Endothelial cell of umbilical vein (primary cell): Measurements from ENCODE around the gene NPTX1. TPM values are rescaled to one million over a fixed set of nuclear protein-coding genes. Genes with fewer than 3 reads are reported as not detected.

ENCODE experiments used
- BruUV-seq: library from RNA; stranded (reverse); fragments of 400-500 nt; replicated peaks from 2 replicates; lab custom pipeline; 2021; lab: Mats Ljungman, UMichigan
- CTCF ChIA-PET: fragments of 300-600, 350-600 bp; sonication (Branson Sonifier 250); formaldehyde crosslinking; loops from one replicate; lab custom pipeline; 2021; ENCODE audit warnings: antibody characterized with exemption, inconsistent platforms; lab: Charles Lee
- POLR2A ChIA-PET: fragments of 300-600, 350-600 bp; sonication (Branson Sonifier 250); formaldehyde crosslinking; loops from one replicate; lab custom pipeline; 2021; ENCODE audit warnings: antibody characterized with exemption, inconsistent platforms; lab: Charles Lee
- DNase-seq: peaks from one replicate; pipeline ENCODE4 v3.0.0-alpha.2; 2011; ENCODE audit warnings: low read depth, low spot score
- FAIRE-seq: peaks from 2 replicates; lab custom pipeline; 2011; peaks lifted over from hg19 to GRCh38; lab: Jason Lieb, UNC
- H2AFZ ChIP-seq: 2 replicates; pipeline ENCODE4 v1.6.0; 2012; ENCODE audit warnings: low read depth, low read length, control low read depth, inconsistent platforms
- H3K27ac ChIP-seq: 2 replicates; pipeline ENCODE4 v1.5.1; 2011; ENCODE audit warnings: low read depth, mild to moderate bottlenecking, control low read depth, low read length, moderate library complexity; ENCODE audit not compliant: insufficient read depth
- H3K27me3 ChIP-seq, 2 experiments: 2 replicates each; pipeline versions ENCODE4 v1.6.0 to v1.6.1; 2011; ENCODE audit warnings: low read length in 2 of 2, mixed read lengths in 1 of 2; ENCODE audit not compliant: control insufficient read depth in 2 of 2, insufficient read depth in 2 of 2
- H3K36me3 ChIP-seq, 2 experiments: 2 replicates in 1 of 2; 3 replicates in 1 of 2; pipeline ENCODE4 v1.5.1; 2011; ENCODE audit warnings: low read length in 2 of 2, mild to moderate bottlenecking in 1 of 2, moderate library complexity in 1 of 2; ENCODE audit not compliant: control insufficient read depth in 2 of 2, insufficient read depth in 2 of 2; ENCODE audit errors: extremely low read depth in 1 of 2
- H3K4me1 ChIP-seq: 3 replicates; pipeline ENCODE4 v1.5.1; 2011; ENCODE audit warnings: mild to moderate bottlenecking, low read length; ENCODE audit not compliant: control insufficient read depth, insufficient read depth; ENCODE audit errors: extremely low read depth
- H3K4me2 ChIP-seq: 2 replicates; pipeline ENCODE4 v1.6.1; 2011; ENCODE audit warnings: low read length, control low read depth, mixed read lengths; ENCODE audit not compliant: insufficient read depth
- H3K4me3 ChIP-seq, 3 experiments: fragments of 200-600 bp in 1 of 3; sonication (generic), shearing (Covaris generic) in 1 of 3; replicated peaks in 1 of 3; 2 replicates each; pipeline ENCODE4 v1.5.1; 2011 to 2016; ENCODE audit warnings: control low read depth in 3 of 3, low read length in 3 of 3, mild to moderate bottlenecking in 2 of 3, inconsistent platforms in 1 of 3, low read depth in 1 of 3, moderate library complexity in 1 of 3; ENCODE audit not compliant: insufficient read depth in 1 of 3
- H3K79me2 ChIP-seq: 2 replicates; pipeline ENCODE4 v1.6.0; 2012; ENCODE audit warnings: low read length, inconsistent platforms; ENCODE audit not compliant: control insufficient read depth, insufficient read depth
- H3K9ac ChIP-seq: replicated peaks from 2 replicates; pipeline ENCODE3; 2011; ENCODE audit warnings: low read length, control low read depth; ENCODE audit not compliant: insufficient read depth; ENCODE audit errors: extremely low read depth
- H3K9me1 ChIP-seq: replicated peaks from 3 replicates; pipeline ENCODE4 v1.6.0; 2011; ENCODE audit warnings: mild to moderate bottlenecking, low read length; ENCODE audit not compliant: control insufficient read depth, insufficient read depth; ENCODE audit errors: extremely low read depth
- H3K9me3 ChIP-seq: replicated peaks from 2 replicates; pipeline ENCODE4 v1.5.1; 2012; ENCODE audit warnings: low read length, inconsistent platforms; ENCODE audit not compliant: control insufficient read depth, insufficient read depth
- H4K20me1 ChIP-seq: replicated peaks from 2 replicates; pipeline ENCODE3; 2011; ENCODE audit warnings: mild to moderate bottlenecking, low read length; ENCODE audit not compliant: control insufficient read depth, insufficient read depth; ENCODE audit errors: extremely low read depth
- CTCF ChIP-seq, 2 donors: IDR thresholded peaks; 1 replicate in 1 of 2; 2 replicates in 1 of 2; pipeline ENCODE4 v1.5.1; 2011; ENCODE audit warnings: low read length in 2 of 2, mild to moderate bottlenecking in 2 of 2, moderate library complexity in 2 of 2, control low read depth in 1 of 2, inconsistent platforms in 1 of 2, low read depth in 1 of 2; ENCODE audit not compliant: insufficient read depth in 1 of 2; ENCODE audit errors: extremely low read depth in 1 of 2
- EZH2 ChIP-seq: IDR thresholded peaks from 2 replicates; pipeline ENCODE4 v1.6.1; 2012; ENCODE audit warnings: borderline replicate concordance, low read depth, mild to moderate bottlenecking, moderate library complexity, low read length, inconsistent platforms; ENCODE audit not compliant: severe bottlenecking
- FOS ChIP-seq: IDR thresholded peaks from 2 replicates; pipeline ENCODE4 v1.6.1; 2011; ENCODE audit warnings: mild to moderate bottlenecking, low read length, moderate library complexity, borderline replicate concordance; ENCODE audit not compliant: insufficient read depth
- GATA2 ChIP-seq: IDR thresholded peaks from 2 replicates; pipeline ENCODE4 v1.7.0; 2011; ENCODE audit warnings: low read depth, mild to moderate bottlenecking, moderate library complexity, mixed read lengths, low read length; ENCODE audit not compliant: insufficient read length, insufficient read depth
- JUN ChIP-seq: IDR thresholded peaks from 2 replicates; pipeline ENCODE4 v1.6.1; 2011; ENCODE audit warnings: borderline replicate concordance, low read depth; ENCODE audit not compliant: insufficient read length, insufficient read depth
- MAX ChIP-seq: IDR thresholded peaks from 2 replicates; pipeline ENCODE4 v1.6.1; 2011; ENCODE audit not compliant: insufficient read depth, insufficient read length
- MYC ChIP-seq: IDR thresholded peaks from one replicate; pipeline ENCODE4 v1.6.1; 2011; ENCODE audit warnings: mild to moderate bottlenecking, low read depth, low read length
- POLR2A ChIP-seq: IDR thresholded peaks from 2 replicates; pipeline ENCODE4 v1.6.1; 2012; ENCODE audit warnings: low read depth, mild to moderate bottlenecking, control low read depth, low read length
- POLR2AphosphoS5 ChIP-seq: IDR thresholded peaks from 2 replicates; pipeline ENCODE4 v1.6.1; 2012; ENCODE audit warnings: low read depth, mild to moderate bottlenecking, control low read depth, low read length, moderate library complexity; ENCODE audit not compliant: insufficient read depth
- dilution Hi-C: fragments of 300-500 bp; cut with MboI; formaldehyde crosslinking; loops from one replicate; pipeline ENCODE4 v1.15.0; 2019; ENCODE audit warnings: low sequenced_read_pairs; ENCODE audit not compliant: extremely low pct_ligation_motif_present
- intact Hi-C: fragments of 100-400 bp; cut with micrococcal nuclease; formaldehyde crosslinking; loops from one replicate; pipeline ENCODE4 v1.10.0; 2022
- polyA plus RNA-seq, 4 experiments: library from polyadenylated mRNA; depleted of rRNA in 3 of 4; stranded (reverse) in 3 of 4; unstranded in 1 of 4; fragments of >200 nt; gene quantifications; 2 replicates each; pipeline versions ENCODE4 v1.2.1 to v1.2.3, GENCODE V29; 2011 to 2012; ENCODE audit warnings: missing spikeins in 1 of 4
- total RNA-seq: library from RNA; stranded (reverse); gene quantifications from 2 replicates; pipeline ENCODE4 v1.2.3, GENCODE V29; 2021

Gene NPTX1
- total and polyA plus RNA-seq, 2 donors (not counting 3 experiments of a cell fraction or from before 2014, with no cell fraction given) = 0.03 TPM; not detected in 1

DNA sequence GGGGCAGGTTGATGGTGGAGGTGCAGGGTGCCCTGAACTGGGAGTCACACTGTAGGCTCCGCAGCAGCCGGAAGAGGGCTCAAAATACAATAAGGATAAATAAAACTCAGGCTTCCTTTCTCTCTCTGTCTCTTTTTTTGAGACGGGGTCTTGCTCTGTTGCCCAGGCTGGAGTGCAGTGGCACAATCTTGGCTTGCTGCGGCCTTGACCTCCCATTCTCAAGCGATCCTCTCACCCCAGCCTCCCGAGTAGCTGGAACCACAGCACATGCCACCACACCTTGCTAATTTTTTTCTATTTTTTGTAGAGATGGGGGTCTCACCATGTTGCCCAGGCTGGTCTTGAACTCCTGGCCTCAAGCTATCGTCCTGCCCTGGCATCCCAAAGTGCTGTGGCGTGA lies 32.9 kb upstream of the NPTX1 start:
- TF ChIP-seq FOS (no peak), MYC (no peak), POLR2AphosphoS5 (no peak), POLR2A (no peak), JUN (no peak), GATA2 (no peak), EZH2 (no peak), MAX (no peak), CTCF (IDR thresholded peaks at IDR 0.05; ENCODE audit: extremely low read depth in 1 of 2, insufficient read depth in 1 of 2, low read depth in 1 of 2, low read length in 2 of 2) (no peak)
- Histone ChIP-seq H3K9ac (no peak overlapping the region), H3K27me3 (peaks cover 3 to 11% of the 10 kb centered on the region in 2 experiments), H3K4me1 (no peaks in the 10 kb centered on the region), H3K36me3 (no peaks in the 10 kb centered on the region), H3K79me2 (no peaks in the 10 kb centered on the region), H3K4me3 (no peak overlapping the region), H3K9me1 (no peaks in the 10 kb centered on the region), H4K20me1 (no peaks in the 10 kb centered on the region), H3K27ac (no peak overlapping the region), H3K9me3 (no peaks in the 10 kb centered on the region), H2AFZ (no peak overlapping the region), H3K4me2 (no peak overlapping the region)
- FAIRE-seq (no peak), DNase-seq (no peak)
- intact Hi-C loops (no loop called here), dilution Hi-C loops (no loop called here)
- ChIA-PET POLR2A (no interaction called here), CTCF (interaction anchor here (1.0 kb wide), 1 partner anchor 10 kb away, joined by 3 read pairs; no protein-coding TSS in a partner anchor)
- no TSS peak for BruUV-seq
